ENCODE results near the gene HBM. TPM values are rescaled to one million over a fixed set of nuclear protein-coding genes. Genes with fewer than 3 reads are reported as not detected.

Gene HBM
- total and polyA plus RNA-seq, 3 donors from 2014 or later: 1.6 to 3.7 TPM; not detected in 1

DNA sequence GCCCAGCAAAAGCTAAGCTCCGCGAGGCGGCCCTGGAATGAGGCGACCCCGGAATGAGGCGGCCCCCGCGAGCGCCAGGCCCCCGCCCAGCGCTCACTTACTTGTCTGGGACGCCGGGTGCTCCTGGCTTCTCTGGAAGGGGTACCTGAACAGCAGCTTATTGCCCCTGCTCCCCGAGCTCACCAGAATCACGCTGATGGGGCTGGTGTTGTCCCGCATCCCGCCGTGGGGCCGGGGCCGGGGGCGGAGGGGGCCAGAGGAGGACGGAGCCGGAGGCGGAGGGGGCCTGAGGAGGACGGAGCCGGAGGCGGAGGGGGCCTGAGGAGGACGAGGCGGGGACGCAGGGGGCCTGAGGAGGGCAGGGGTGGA lies 27.7 kb upstream of the HBM start:
- intact Hi-C loops (cut with DNase I; ENCODE audit: low total_unique reads): no loop called here
- DNase-seq: peak; percentile 25

DNA sequence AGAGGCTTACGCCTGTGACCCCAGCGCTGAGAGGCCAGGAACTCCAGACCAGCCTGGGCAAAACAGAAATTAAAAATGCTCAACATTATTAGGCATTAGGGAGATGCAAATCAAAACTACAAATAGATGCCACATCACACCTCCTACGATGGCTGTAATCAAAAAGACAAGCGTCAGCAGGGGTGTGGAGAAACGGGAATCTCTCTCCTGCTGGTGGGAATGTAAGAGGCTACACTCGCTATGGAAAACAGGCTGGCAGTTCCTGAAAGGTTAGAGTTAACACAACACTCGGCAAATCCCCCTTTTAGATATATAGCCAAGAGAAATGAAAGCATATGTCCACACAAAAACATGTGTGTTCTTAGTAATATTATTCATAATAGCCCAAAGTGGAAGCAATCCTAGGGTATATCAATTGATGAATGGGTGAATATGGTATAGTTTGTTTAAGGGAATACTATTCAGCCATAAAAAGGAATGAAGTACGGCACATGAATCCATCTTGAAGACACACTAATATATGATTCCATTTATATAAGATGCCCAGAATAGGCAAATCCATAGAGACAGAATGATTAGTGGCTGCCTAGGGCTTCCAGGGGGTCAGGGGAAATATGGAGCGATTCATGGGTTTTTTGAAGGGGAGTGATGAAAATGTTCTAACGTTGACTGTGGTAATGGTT lies 25.5 kb upstream of the HBM start:
- Histone ChIP-seq H3K36me3 (ENCODE audit: low read depth, missing control alignments) (no peaks in the 10 kb centered on the region), H3K4me3 (no peak overlapping the region), H3K4me1 (peaks cover 6% of the 10 kb centered on the region), H3K9me3 (no peaks in the 10 kb centered on the region), H3K27ac (no peak overlapping the region), H3K27me3 (no peaks in the 10 kb centered on the region)
- WGBS, 2 donors: 27 to 48% methylated on average over 10 of the region's 10 CpGs
- intact Hi-C loops (cut with DNase I; ENCODE audit: low total_unique reads): no loop called here
- no peak for DNase-seq
- no peak for TF ChIP-seq POLR2A (IDR thresholded peaks at IDR 0.05)
- no peak for TF ChIP-seq CTCF (IDR thresholded peaks at IDR 0.05)

More for the DNA sequence above, 27.7 kb upstream of the HBM start:
- Histone ChIP-seq H3K27ac (peak overlapping the region; percentile 55 to 82), H3K27me3 (no peaks in the 10 kb centered on the region), H3K4me1 (peaks cover 6% of the 10 kb centered on the region), H3K36me3 (ENCODE audit: low read depth, missing control alignments) (no peaks in the 10 kb centered on the region), H3K4me3 (peak overlapping the region; percentile 80 to 91), H3K9me3 (no peaks in the 10 kb centered on the region)
- WGBS, 2 donors: 0% methylated on average over 16 to 26 of the region's 30 CpGs
- TF ChIP-seq CTCF (IDR thresholded peaks at IDR 0.05): no peak
- TF ChIP-seq POLR2A (IDR thresholded peaks at IDR 0.05): no peak

DNA sequence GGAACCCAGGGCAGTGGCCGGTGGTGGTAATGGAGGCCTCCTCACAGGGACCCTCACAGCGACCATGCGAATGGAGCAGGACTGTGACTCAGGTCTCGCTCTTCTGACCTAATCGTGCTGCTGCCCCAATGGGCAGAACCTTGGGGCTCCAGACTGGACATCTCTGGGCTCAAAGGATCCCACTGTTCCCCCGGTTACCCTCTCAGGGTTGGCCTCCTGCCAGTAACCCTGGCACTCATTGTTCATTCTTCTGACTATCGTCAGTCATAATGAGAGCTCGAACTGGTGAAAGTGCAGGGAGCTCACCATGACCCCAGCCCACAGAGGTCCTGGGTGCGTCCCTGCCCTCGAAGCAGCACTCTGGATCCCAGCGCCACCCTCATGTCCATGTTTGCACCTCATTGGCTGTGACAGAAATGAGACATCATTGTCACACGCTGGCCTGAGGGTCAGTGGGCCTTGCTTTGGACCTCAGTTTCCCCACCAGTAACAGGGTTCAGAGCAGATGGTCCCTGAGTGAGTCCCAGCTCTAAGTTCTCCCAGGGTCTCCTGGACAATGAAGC lies 23.3 kb upstream of the HBM start:
- no peak for TF ChIP-seq CTCF (IDR thresholded peaks at IDR 0.05)
- TF ChIP-seq POLR2A (IDR thresholded peaks at IDR 0.05): no peak
- WGBS, 2 donors: 72 to 80% methylated on average over 12 of the region's 12 CpGs
- Histone ChIP-seq H3K27me3 (no peaks in the 10 kb centered on the region), H3K4me3 (no peak overlapping the region), H3K4me1 (peaks cover 2% of the 10 kb centered on the region), H3K9me3 (no peaks in the 10 kb centered on the region), H3K27ac (no peak overlapping the region), H3K36me3 (ENCODE audit: low read depth, missing control alignments) (no peaks in the 10 kb centered on the region)
- no peak for DNase-seq
- intact Hi-C loops (cut with DNase I; ENCODE audit: low total_unique reads): no loop called here

DNA sequence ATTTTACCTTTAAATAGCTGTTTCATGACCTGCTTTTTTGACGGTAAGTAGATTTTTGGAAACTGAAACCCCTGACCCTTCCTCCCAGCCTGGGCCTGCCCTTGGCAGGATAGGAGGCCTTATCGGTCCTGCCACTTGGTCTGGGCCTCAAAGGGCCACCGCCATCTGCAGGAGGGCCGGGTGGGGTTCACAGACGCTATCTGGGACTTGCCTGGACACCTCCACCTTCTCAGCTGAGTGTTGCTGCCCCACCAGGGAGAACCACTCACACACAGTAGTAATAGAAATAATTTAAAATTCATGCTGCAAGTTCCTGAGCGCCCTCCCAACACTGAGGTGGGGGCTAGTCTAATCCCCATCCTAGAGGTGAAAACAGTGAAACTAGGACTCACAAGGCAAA lies 22.7 kb upstream of the HBM start:
- Histone ChIP-seq H3K36me3 (ENCODE audit: low read depth, missing control alignments) (no peaks in the 10 kb centered on the region), H3K4me3 (no peak overlapping the region), H3K9me3 (no peaks in the 10 kb centered on the region), H3K27me3 (no peaks in the 10 kb centered on the region), H3K4me1 (no peaks in the 10 kb centered on the region), H3K27ac (no peak overlapping the region)
- TF ChIP-seq CTCF (IDR thresholded peaks at IDR 0.05): no peak
- no peak for TF ChIP-seq POLR2A (IDR thresholded peaks at IDR 0.05)
- no peak for DNase-seq
- intact Hi-C loops (cut with DNase I; ENCODE audit: low total_unique reads): no loop called here
- WGBS, 2 donors: 77 to 82% methylated on average over 5 to 6 of the region's 6 CpGs

DNA sequence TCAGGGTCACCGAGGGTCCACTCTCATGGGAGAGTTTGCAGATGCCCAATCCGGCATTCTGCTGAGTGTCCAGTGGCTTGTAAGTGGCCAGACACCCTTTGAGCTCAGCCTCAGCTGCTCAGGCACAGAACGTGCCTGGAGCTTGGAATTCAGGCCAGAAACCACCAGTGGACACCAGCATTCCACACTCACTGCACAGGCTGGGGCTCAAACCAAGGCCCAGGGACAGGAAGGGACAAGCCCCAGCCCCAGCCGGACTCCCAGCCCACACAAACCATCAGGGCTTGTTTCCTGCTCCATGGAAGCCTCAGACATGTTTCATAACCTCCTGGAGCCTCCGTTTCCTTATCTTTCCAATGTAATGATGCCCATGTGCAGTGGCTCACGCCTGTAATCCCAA lies 22.3 kb upstream of the HBM start:
- 59 to 76% methylated on average over 4 to 6 of the region's 6 CpGs for WGBS, 2 donors
- H3K9me3 ChIP-seq: no peaks in the 10 kb centered on the region
- no peak for DNase-seq

More for the DNA sequence above, 22.3 kb upstream of the HBM start:
- TF ChIP-seq POLR2A (IDR thresholded peaks at IDR 0.05) (no peak), CTCF (IDR thresholded peaks at IDR 0.05) (no peak)
- no peak overlapping the region for H3K27ac ChIP-seq
- intact Hi-C loops (cut with DNase I; ENCODE audit: low total_unique reads): no loop called here
- no peak overlapping the region for H3K4me3 ChIP-seq
- no peaks in the 10 kb centered on the region for H3K4me1 ChIP-seq
- no peaks in the 10 kb centered on the region for H3K27me3 ChIP-seq
- no peaks in the 10 kb centered on the region for H3K36me3 ChIP-seq (ENCODE audit: low read depth, missing control alignments)

Measured in testis (tissue), 3 donors.